Smooth muscle cell (in vitro differentiated cells): ENCODE data around the gene MTFR2. TPM values are rescaled to one million over a fixed set of nuclear protein-coding genes. Genes with fewer than 3 reads are reported as not detected.
A peak's percentile ranks its signal among the peaks of the same experiment; 100 is the strongest.

Source experiments
- DNase-seq: peaks from one replicate; lab custom pipeline; 2025; ENCODE audit not compliant: unreplicated experiment; lab: John Stamatoyannopoulos, UW
- H2AFZ ChIP-seq: fragments of 200-600 bp; sonication (generic); 2 replicates; pipeline ENCODE4 v1.6.0; 2016; ENCODE audit warnings: antibody characterized with exemption, low read depth, mild to moderate bottlenecking
- H3F3A ChIP-seq: fragments of 200-600 bp; sonication (generic); 2 replicates; pipeline ENCODE4 v1.6.0; 2017; ENCODE audit warnings: antibody characterized with exemption, low read depth
- H3K27ac ChIP-seq: fragments of 200-600 bp; sonication (generic); 2 replicates; pipeline ENCODE4 v1.5.1; 2016; ENCODE audit warnings: low read depth, mild to moderate bottlenecking
- H3K27me3 ChIP-seq: fragments of 200-600 bp; sonication (generic); 2 replicates; pipeline ENCODE4 v1.6.1; 2016; ENCODE audit warnings: low read depth, mild to moderate bottlenecking
- H3K36me3 ChIP-seq: fragments of 200-600 bp; sonication (generic); 2 replicates; pipeline ENCODE4 v1.5.1; 2016; ENCODE audit warnings: low read depth
- H3K4me1 ChIP-seq: fragments of 200-600 bp; sonication (generic); 2 replicates; pipeline ENCODE4 v1.5.1; 2016; ENCODE audit warnings: low read depth
- H3K4me2 ChIP-seq: fragments of 200-600 bp; sonication (generic); 2 replicates; pipeline ENCODE4 v1.6.0; 2016; ENCODE audit warnings: mild to moderate bottlenecking
- H3K4me3 ChIP-seq: fragments of 200-600 bp; sonication (generic); 2 replicates; pipeline ENCODE4 v1.5.1; 2016; ENCODE audit warnings: mild to moderate bottlenecking
- H3K79me2 ChIP-seq: fragments of 200-600 bp; sonication (generic); 2 replicates; pipeline ENCODE4 v1.6.0; 2016; ENCODE audit warnings: low read depth, mild to moderate bottlenecking
- H3K9ac ChIP-seq: fragments of 200-600 bp; sonication (generic); 2 replicates; pipeline ENCODE4 v1.6.0; 2016; ENCODE audit warnings: low read depth
- H3K9me3 ChIP-seq: fragments of 200-600 bp; sonication (generic); replicated peaks from 2 replicates; pipeline ENCODE4 v1.5.1; 2016; ENCODE audit warnings: low read depth
- H4K20me1 ChIP-seq: fragments of 200-600 bp; sonication (generic); 2 replicates; pipeline ENCODE4 v1.6.0; 2016; ENCODE audit warnings: low read depth
- WGBS: methylation state at CpG from one replicate; pipeline ENCODE4 v1.1.7; 2016; ENCODE audit warnings: low lambda C conversion rate; 5-methylcytosine and 5-hydroxymethylcytosine counted together
- polyA plus RNA-seq: library from polyadenylated mRNA; unstranded; fragments of >200 nt; fragmentation: Nextera tagmentation; extraction: Ambion mirVana; gene quantifications from 2 replicates; pipeline ENCODE4 v1.2.1, GENCODE V29; 2016
- total RNA-seq: library from RNA; depleted of rRNA; stranded (reverse); fragments of >200 nt; gene quantifications from 2 replicates; pipeline ENCODE4 v1.2.3, GENCODE V29; 2014
- TF ChIP-seq, protein P1 (sequence below): fragments of 200-600 bp; sonication (generic); IDR thresholded peaks from 2 replicates; pipeline ENCODE4 v1.5.1; 2017; ENCODE audit warnings: borderline replicate concordance, mild to moderate bottlenecking, antibody characterized with exemption; ENCODE audit not compliant: insufficient read depth, poor library complexity, severe bottlenecking

MTFR2 gene
- total and polyA plus RNA-seq, 2 experiments from 2014 or later = 2.7 to 10.9 TPM

DNA sequence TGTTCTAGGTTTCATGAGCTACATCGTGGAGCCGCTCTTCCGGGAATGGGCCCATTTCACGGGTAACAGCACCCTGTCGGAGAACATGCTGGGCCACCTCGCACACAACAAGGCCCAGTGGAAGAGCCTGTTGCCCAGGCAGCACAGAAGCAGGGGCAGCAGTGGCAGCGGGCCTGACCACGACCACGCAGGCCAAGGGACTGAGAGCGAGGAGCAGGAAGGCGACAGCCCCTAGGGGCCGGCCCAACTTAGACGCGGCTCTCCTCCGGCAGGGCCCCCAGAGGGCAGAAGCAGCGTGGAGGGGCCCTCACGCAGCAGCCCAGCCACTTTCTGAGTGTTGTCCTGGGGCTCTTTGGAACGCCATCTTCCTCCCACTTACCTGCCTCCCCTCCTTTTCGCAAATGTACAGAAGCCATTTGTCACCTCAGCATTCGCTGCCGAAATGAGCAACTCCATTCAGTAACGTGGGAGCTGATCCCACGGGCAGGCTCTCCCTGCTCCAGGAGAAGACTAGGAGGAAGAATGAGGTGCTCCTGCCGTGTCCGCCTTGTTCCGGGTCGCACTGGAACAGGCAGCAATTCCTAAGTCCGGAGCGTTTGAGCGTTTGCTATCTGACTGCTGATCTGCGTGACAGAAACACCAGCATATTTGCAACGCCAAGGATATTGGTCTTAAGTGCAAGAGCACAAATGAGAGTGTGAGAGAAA lies 58.4 kb downstream of the MTFR2 start:
- TF ChIP-seq, protein P1, sequence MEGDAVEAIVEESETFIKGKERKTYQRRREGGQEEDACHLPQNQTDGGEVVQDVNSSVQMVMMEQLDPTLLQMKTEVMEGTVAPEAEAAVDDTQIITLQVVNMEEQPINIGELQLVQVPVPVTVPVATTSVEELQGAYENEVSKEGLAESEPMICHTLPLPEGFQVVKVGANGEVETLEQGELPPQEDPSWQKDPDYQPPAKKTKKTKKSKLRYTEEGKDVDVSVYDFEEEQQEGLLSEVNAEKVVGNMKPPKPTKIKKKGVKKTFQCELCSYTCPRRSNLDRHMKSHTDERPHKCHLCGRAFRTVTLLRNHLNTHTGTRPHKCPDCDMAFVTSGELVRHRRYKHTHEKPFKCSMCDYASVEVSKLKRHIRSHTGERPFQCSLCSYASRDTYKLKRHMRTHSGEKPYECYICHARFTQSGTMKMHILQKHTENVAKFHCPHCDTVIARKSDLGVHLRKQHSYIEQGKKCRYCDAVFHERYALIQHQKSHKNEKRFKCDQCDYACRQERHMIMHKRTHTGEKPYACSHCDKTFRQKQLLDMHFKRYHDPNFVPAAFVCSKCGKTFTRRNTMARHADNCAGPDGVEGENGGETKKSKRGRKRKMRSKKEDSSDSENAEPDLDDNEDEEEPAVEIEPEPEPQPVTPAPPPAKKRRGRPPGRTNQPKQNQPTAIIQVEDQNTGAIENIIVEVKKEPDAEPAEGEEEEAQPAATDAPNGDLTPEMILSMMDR = no peak
- H3F3A ChIP-seq = peaks cover 18% of the 10 kb centered on the region
- no peak overlapping the region for H3K27ac ChIP-seq

DNA sequence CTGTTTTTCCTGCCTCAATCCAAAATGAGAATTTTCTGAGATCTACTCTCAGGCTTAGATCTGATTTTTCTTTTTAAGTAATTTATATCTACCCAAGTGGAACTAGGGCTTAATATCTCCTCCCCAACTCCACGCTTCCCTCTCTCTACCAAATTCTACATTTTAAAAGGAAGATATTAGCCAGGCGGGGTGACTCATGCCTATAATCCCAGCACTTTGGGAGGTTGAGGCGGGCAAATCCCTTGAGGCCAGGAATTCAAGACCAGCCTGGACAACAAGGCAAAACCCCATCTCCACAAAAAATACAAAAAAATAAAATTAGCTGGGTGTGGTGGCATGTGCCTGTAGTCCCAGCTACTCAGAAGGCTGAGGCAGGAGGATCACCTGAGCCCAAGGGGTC lies 61.0 kb downstream of the MTFR2 start:
- Histone ChIP-seq H2AFZ (no peak overlapping the region), H3K9ac (no peak overlapping the region), H3K27me3 (no peaks in the 10 kb centered on the region), H3K4me2 (peak overlapping the region; percentile 5), H3K4me3 (no peak overlapping the region), H3K36me3 (peaks cover 4% of the 10 kb centered on the region), H3F3A (peaks cover 29% of the 10 kb centered on the region), H3K4me1 (peaks cover 14% of the 10 kb centered on the region), H4K20me1 (no peaks in the 10 kb centered on the region), H3K27ac (peak overlapping the region; percentile 71), H3K9me3 (no peaks in the 10 kb centered on the region), H3K79me2 (no peaks in the 10 kb centered on the region)
- TF ChIP-seq, protein P1 = no peak
- no peak for DNase-seq
- WGBS = 3% methylated on average over 3 of the region's 3 CpGs

More for the DNA sequence above, 58.4 kb downstream of the MTFR2 start:
- DNase-seq = no peak
- WGBS = 97% methylated on average over 32 of the region's 32 CpGs
- H3K9me3 ChIP-seq = no peaks in the 10 kb centered on the region
- H3K4me2 ChIP-seq = no peak overlapping the region
- H3K9ac ChIP-seq = no peak overlapping the region
- no peak overlapping the region for H2AFZ ChIP-seq
- peaks cover 14% of the 10 kb centered on the region for H3K4me1 ChIP-seq
- no peaks in the 10 kb centered on the region for H3K79me2 ChIP-seq
- no peak overlapping the region for H3K4me3 ChIP-seq
- H3K27me3 ChIP-seq = no peaks in the 10 kb centered on the region
- no peaks in the 10 kb centered on the region for H4K20me1 ChIP-seq
- H3K36me3 ChIP-seq = no peaks in the 10 kb centered on the region

DNA sequence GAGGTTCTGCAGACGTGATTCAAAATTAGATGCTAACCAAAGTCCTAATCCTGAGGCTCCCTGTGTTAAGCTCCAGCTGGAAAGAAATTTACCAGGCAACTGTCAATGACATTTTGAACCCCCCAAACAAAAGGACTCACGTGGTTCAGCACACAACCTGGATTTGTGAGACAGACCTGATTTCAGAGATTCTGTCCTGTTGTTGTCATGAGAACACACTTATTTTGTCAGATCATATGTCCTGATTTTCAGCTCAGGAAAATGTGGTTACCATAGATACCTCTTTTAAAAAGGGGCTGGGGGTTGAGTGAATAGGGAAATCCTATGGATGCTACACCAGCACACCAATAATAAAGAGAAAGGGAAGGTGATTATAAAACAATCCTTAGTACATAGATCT lies 61.6 kb downstream of the MTFR2 start:
- Histone ChIP-seq H3K4me3 (no peak overlapping the region), H2AFZ (no peak overlapping the region), H3F3A (peaks cover 29% of the 10 kb centered on the region), H3K4me2 (peak overlapping the region; percentile 5), H3K27ac (peak overlapping the region; percentile 71), H3K9ac (no peak overlapping the region), H3K79me2 (no peaks in the 10 kb centered on the region), H3K27me3 (no peaks in the 10 kb centered on the region), H3K9me3 (no peaks in the 10 kb centered on the region), H3K4me1 (peaks cover 14% of the 10 kb centered on the region), H3K36me3 (peaks cover 4% of the 10 kb centered on the region), H4K20me1 (no peaks in the 10 kb centered on the region)
- TF ChIP-seq, protein P1 = no peak
- WGBS = 23% methylated on average over 2 of the region's 2 CpGs
- DNase-seq = no peak

DNA sequence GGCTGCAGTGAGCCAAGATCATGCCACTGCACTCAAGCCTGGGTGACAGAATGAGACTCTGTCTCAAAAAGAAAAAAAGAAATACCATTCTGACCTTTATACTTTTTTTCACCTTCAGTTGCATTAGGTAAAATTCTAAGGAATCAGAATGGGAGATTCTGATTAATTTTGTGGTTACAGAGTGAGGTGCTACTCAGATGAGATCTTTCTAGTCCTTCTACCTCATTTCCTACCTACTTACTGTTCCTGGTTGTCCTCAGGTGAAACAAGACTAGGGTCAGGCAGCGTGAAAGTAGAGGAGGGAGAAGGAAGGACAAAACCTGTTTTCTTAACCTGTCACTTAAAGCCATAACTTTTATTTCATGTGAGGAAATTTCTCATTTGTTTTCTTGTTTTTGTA lies 63.7 kb downstream of the MTFR2 start:
- peaks cover 14% of the 10 kb centered on the region for H3K36me3 ChIP-seq
- H3K27ac ChIP-seq = no peak overlapping the region
- TF ChIP-seq, protein P1 = no peak
- H4K20me1 ChIP-seq = no peaks in the 10 kb centered on the region
- H3K9ac ChIP-seq = no peak overlapping the region
- WGBS = 90% methylated on average over 1 of the region's 1 CpG
- H3K4me2 ChIP-seq = no peak overlapping the region
- H3K4me3 ChIP-seq = no peak overlapping the region
- DNase-seq = no peak
- H3F3A ChIP-seq = peaks cover 29% of the 10 kb centered on the region
- H3K27me3 ChIP-seq = no peaks in the 10 kb centered on the region
- no peaks in the 10 kb centered on the region for H3K79me2 ChIP-seq
- H2AFZ ChIP-seq = no peak overlapping the region
- no peaks in the 10 kb centered on the region for H3K9me3 ChIP-seq
- H3K4me1 ChIP-seq = peaks cover 14% of the 10 kb centered on the region
